A549 (cell line): ENCODE results near the gene GPR12.

Experiments used
- ATOH8 ChIP-seq: fragments of 250-450 bp; sonication (Bioruptor Pico); IDR thresholded peaks from 2 replicates; pipeline ENCODE4 v1.5.0; 2020; ENCODE audit warnings: low read depth, mild to moderate bottlenecking, moderate library complexity
- CBX8 ChIP-seq: fragments of 200-600 bp; sonication (generic); IDR thresholded peaks from 2 replicates; pipeline ENCODE4 v1.6.1; 2016
- CEBPB ChIP-seq, 2 experiments: fragments of >200 bp in 1 of 2; sonication (Bioruptor Twin) in 1 of 2; formaldehyde crosslinking in 1 of 2; IDR thresholded peaks; 2 replicates each; pipeline ENCODE4 v1.6.1; 2012 to 2016
- CHD4 ChIP-seq: fragments of 200-600 bp; sonication (generic); IDR thresholded peaks from 2 replicates; pipeline ENCODE4 v1.6.1; 2016; ENCODE audit warnings: antibody characterized with exemption, mild to moderate bottlenecking, borderline replicate concordance
- CTCF ChIP-seq: fragments of >200 bp; sonication (Bioruptor Twin); formaldehyde crosslinking; IDR thresholded peaks from 3 replicates; pipeline ENCODE4 v1.5.1; 2016
- HMGXB4 ChIP-seq: fragments of 250-450 bp; sonication (Bioruptor Pico); IDR thresholded peaks from 2 replicates; pipeline ENCODE4 v1.5.0; 2021; ENCODE audit warnings: mild to moderate bottlenecking, moderate library complexity, borderline replicate concordance
- KDM1A ChIP-seq: fragments of 200-600 bp; sonication (generic); IDR thresholded peaks from 2 replicates; pipeline ENCODE4 v1.6.1; 2016; ENCODE audit warnings: low read depth, mild to moderate bottlenecking
- POLR2A ChIP-seq: IDR thresholded peaks from 2 replicates; pipeline ENCODE4 v1.6.1; 2012; ENCODE audit warnings: mild to moderate bottlenecking, low read length
- RFX5 ChIP-seq: fragments of 450-650 bp; IDR thresholded peaks from 2 replicates; pipeline ENCODE4 v1.7.1; 2014; ENCODE audit warnings: antibody characterized with exemption, mild to moderate bottlenecking, moderate library complexity
- SREBF2 ChIP-seq: fragments of 450-650 bp; IDR thresholded peaks from 2 replicates; pipeline ENCODE4 v1.6.1; 2014; ENCODE audit warnings: mild to moderate bottlenecking, moderate library complexity
- ZNF302 ChIP-seq: fragments of 250-450 bp; sonication (Bioruptor Pico); IDR thresholded peaks from 2 replicates; pipeline ENCODE4 v1.9.0; 2021; ENCODE audit warnings: inconsistent platforms, mild to moderate bottlenecking, moderate library complexity
- TF ChIP-seq, protein P1 (sequence below): IDR thresholded peaks from 2 replicates; pipeline ENCODE4 v1.6.1; 2012
- TF ChIP-seq, protein P2 (sequence below): fragments of 200-600 bp; sonication (generic); IDR thresholded peaks from 2 replicates; pipeline ENCODE4 v1.6.1; 2016; ENCODE audit warnings: antibody characterized with exemption, mild to moderate bottlenecking, moderate library complexity

- TF ChIP-seq SREBF2: no peak
- TF ChIP-seq POLR2A: no peak
- TF ChIP-seq ZNF302: no peak
- no peak for TF ChIP-seq ATOH8 (CRISPR knock-in tag)
- TF ChIP-seq CTCF: no peak
- no peak for TF ChIP-seq RFX5
- no peak for TF ChIP-seq HMGXB4 (CRISPR knock-in tag)
- TF ChIP-seq CEBPB (IDR thresholded peaks at IDR 0.05): no peak
- TF ChIP-seq CBX8: no peak
- TF ChIP-seq KDM1A: no peak
- no peak for TF ChIP-seq CHD4
- TF ChIP-seq, protein P1, sequence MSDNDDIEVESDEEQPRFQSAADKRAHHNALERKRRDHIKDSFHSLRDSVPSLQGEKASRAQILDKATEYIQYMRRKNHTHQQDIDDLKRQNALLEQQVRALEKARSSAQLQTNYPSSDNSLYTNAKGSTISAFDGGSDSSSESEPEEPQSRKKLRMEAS: no peak
- TF ChIP-seq, protein P2, sequence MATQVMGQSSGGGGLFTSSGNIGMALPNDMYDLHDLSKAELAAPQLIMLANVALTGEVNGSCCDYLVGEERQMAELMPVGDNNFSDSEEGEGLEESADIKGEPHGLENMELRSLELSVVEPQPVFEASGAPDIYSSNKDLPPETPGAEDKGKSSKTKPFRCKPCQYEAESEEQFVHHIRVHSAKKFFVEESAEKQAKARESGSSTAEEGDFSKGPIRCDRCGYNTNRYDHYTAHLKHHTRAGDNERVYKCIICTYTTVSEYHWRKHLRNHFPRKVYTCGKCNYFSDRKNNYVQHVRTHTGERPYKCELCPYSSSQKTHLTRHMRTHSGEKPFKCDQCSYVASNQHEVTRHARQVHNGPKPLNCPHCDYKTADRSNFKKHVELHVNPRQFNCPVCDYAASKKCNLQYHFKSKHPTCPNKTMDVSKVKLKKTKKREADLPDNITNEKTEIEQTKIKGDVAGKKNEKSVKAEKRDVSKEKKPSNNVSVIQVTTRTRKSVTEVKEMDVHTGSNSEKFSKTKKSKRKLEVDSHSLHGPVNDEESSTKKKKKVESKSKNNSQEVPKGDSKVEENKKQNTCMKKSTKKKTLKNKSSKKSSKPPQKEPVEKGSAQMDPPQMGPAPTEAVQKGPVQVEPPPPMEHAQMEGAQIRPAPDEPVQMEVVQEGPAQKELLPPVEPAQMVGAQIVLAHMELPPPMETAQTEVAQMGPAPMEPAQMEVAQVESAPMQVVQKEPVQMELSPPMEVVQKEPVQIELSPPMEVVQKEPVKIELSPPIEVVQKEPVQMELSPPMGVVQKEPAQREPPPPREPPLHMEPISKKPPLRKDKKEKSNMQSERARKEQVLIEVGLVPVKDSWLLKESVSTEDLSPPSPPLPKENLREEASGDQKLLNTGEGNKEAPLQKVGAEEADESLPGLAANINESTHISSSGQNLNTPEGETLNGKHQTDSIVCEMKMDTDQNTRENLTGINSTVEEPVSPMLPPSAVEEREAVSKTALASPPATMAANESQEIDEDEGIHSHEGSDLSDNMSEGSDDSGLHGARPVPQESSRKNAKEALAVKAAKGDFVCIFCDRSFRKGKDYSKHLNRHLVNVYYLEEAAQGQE: no peak
These were observed 33.9 kb downstream of the GPR12 start for GRCh38 chr13:26726684-26727083.
